Activated B cell treated with CpG ODN at 0.5 μM for 24 hours (primary cell): ENCODE measurements around the gene APBB2. TPM values are rescaled to one million over a fixed set of nuclear protein-coding genes. Genes with fewer than 3 reads are reported as not detected.

ENCODE experiments used
- ATAC-seq: fragments of 200-7000 bp; cut with Tn5 transposase; one replicate; pipeline ENCODE4 v1.10.0; 2021; ENCODE audit warnings: low read depth, mild to moderate bottlenecking, moderate library complexity
- CTCF ChIA-PET: fragments of 350-600 bp; sonication (Branson Sonifier 250); formaldehyde crosslinking; loops from one replicate; lab custom pipeline; 2021; ENCODE audit warnings: antibody characterized with exemption; lab: Charles Lee
- POLR2A ChIA-PET: fragments of 350-600 bp; sonication (Branson Sonifier 250); formaldehyde crosslinking; loops from one replicate; lab custom pipeline; 2021; ENCODE audit warnings: antibody characterized with exemption; lab: Charles Lee
- DNase-seq: peaks from one replicate; pipeline ENCODE4 v3.0.0; 2022
- H3K27ac Mint-ChIP-seq: one replicate; pipeline ENCODE4 v1.8.0; 2020; ENCODE audit warnings: mixed read lengths
- H3K27me3 Mint-ChIP-seq: one replicate; pipeline ENCODE4 v1.8.0; 2021; ENCODE audit warnings: mixed read lengths
- H3K36me3 Mint-ChIP-seq: one replicate; pipeline ENCODE4 v1.8.0; 2021; ENCODE audit warnings: low read depth, mixed read lengths
- H3K4me1 Mint-ChIP-seq: one replicate; pipeline ENCODE4 v1.8.0; 2021; ENCODE audit warnings: mixed read lengths
- H3K4me3 Mint-ChIP-seq: one replicate; pipeline ENCODE4 v1.8.0; 2020; ENCODE audit warnings: mild to moderate bottlenecking, mixed read lengths
- H3K9me3 Mint-ChIP-seq: one replicate; pipeline ENCODE4 v1.8.0; 2020; ENCODE audit warnings: mixed read lengths
- intact Hi-C: fragments of 100-400 bp; cut with micrococcal nuclease; formaldehyde crosslinking; loops from one replicate; pipeline ENCODE4 v1.15.1; 2024
- total RNA-seq: library from RNA; stranded (reverse); gene quantifications from 2 replicates; pipeline ENCODE4 v1.2.3, GENCODE V29; 2022
- TF ChIP-seq, protein P1 (sequence below): fragments of 200-600 bp; IDR thresholded peaks from one replicate; pipeline ENCODE4 v1.8.0; 2022; ENCODE audit warnings: antibody characterized with exemption, mild to moderate bottlenecking

The APBB2 gene
- total RNA-seq, 1 donor from 2014 or later: 3.7 TPM

DNA sequence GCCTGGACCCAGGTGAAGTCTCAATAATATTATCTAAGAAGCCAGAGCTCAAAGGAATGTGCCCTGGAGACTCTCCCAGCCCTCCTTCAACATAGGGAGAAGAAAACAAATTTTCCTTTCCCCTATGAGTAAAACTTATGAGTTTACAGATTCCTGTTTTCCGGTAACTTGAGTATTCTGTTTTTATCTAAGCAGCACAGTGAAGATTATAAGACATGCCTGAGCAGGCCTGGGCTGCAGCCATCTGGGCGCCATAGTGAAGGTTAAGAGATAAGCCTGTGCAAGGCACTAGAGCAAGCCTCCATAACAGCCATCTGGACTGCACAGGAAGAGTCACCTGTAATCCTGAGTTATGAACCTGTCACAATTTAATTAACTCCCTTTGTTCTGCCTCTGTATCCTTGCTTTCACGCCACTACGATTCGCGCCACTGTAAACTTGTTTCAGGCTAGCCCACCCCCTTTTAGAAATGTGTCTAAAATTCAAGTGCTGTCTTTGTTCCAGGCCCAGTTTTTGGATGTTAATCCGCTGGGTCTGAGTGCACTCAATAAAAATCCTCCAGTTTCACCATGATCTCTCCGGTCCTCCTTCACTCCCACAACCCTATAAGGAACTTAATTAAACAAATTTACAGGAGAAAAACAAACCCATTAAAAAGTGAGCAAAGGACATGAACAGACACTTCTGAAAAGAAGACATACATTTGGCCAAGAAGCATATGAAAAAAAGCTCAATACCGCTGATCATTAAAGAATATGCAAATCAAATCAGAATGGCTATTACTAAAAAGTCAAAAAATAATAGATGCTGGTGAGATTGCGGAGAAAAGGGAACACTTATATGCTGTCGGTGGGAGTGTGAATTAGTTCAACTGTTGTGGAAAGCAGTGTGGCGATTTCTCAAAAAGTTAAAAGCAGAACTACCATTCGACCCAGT is 189.5 kb downstream of the APBB2 start:
- peaks cover 3% of the 10 kb centered on the region for H3K36me3 Mint-ChIP-seq
- no peaks in the 10 kb centered on the region for H3K27me3 Mint-ChIP-seq
- POLR2A ChIA-PET: no interaction called here
- no peak for ATAC-seq
- CTCF ChIA-PET: no interaction called here
- H3K4me3 Mint-ChIP-seq: no peak overlapping the region
- peaks cover 38% of the 10 kb centered on the region for H3K9me3 Mint-ChIP-seq
- H3K27ac Mint-ChIP-seq: no peak overlapping the region
- TF ChIP-seq, protein P1, sequence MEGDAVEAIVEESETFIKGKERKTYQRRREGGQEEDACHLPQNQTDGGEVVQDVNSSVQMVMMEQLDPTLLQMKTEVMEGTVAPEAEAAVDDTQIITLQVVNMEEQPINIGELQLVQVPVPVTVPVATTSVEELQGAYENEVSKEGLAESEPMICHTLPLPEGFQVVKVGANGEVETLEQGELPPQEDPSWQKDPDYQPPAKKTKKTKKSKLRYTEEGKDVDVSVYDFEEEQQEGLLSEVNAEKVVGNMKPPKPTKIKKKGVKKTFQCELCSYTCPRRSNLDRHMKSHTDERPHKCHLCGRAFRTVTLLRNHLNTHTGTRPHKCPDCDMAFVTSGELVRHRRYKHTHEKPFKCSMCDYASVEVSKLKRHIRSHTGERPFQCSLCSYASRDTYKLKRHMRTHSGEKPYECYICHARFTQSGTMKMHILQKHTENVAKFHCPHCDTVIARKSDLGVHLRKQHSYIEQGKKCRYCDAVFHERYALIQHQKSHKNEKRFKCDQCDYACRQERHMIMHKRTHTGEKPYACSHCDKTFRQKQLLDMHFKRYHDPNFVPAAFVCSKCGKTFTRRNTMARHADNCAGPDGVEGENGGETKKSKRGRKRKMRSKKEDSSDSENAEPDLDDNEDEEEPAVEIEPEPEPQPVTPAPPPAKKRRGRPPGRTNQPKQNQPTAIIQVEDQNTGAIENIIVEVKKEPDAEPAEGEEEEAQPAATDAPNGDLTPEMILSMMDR: no peak
- no peak for DNase-seq
- H3K4me1 Mint-ChIP-seq: no peaks in the 10 kb centered on the region
- intact Hi-C loops: no loop called here

GRCh38 chr4:41022116-41022515 is 192.2 kb downstream of the APBB2 start:
- Mint-ChIP-seq H3K4me3 (no peak overlapping the region), H3K9me3 (peaks cover 34% of the 10 kb centered on the region)

DNA sequence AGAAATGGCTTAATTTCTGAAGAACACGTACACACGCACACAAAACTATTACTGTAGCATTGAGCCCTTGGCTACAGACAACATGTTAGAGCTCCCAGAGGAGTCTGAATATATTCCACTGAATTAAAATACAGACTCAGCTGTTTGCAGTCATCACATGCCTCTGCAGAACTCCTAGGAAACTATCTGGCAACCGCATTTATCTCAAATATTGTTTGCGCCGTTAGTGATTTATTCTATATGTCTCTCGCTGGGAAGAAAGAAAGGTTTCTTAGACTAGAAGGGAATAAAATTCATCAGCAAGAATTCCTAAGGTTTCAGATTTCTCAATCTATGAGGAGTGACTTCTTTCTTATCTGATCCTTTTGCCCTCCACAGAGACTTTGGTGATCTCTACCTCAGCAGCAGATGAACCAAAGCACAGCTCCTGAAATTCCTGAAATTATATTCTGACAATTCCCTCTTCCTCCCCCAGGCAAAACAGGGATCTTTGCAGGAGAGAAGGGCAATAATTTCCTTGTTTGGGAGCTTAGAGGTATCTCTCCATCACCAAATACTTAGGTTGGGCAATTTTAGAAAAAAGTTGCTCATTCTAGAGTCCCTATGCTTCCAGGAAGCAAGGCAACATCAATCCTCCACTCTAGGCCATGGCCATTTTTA is 199.2 kb downstream of the APBB2 start:
- no peaks in the 10 kb centered on the region for H3K27me3 Mint-ChIP-seq
- no peak for DNase-seq
- ChIA-PET POLR2A (no interaction called here), CTCF (no interaction called here)
- H3K27ac Mint-ChIP-seq: no peak overlapping the region
- intact Hi-C loops: no loop called here
- H3K9me3 Mint-ChIP-seq: no peaks in the 10 kb centered on the region
- H3K36me3 Mint-ChIP-seq: no peaks in the 10 kb centered on the region
- TF ChIP-seq, protein P1: no peak
- H3K4me3 Mint-ChIP-seq: no peak overlapping the region
- H3K4me1 Mint-ChIP-seq: no peaks in the 10 kb centered on the region
- no peak for ATAC-seq

More at GRCh38 chr4:41022116-41022515, 192.2 kb downstream of the APBB2 start:
- TF ChIP-seq, protein P1: no peak
- intact Hi-C loops: no loop called here
- DNase-seq (no peak), ATAC-seq (no peak)
- H3K4me1 Mint-ChIP-seq: no peaks in the 10 kb centered on the region
- H3K27ac Mint-ChIP-seq: no peak overlapping the region
- ChIA-PET POLR2A (no interaction called here), CTCF (no interaction called here)
- H3K27me3 Mint-ChIP-seq: no peaks in the 10 kb centered on the region
- peaks cover 2% of the 10 kb centered on the region for H3K36me3 Mint-ChIP-seq

GRCh38 chr4:41014158-41014557 is 200.2 kb downstream of the APBB2 start:
- ATAC-seq: no peak
- POLR2A ChIA-PET: interaction anchor here (0.5 kb wide), 1 partner anchor 11 kb away, joined by 3 read pairs; no protein-coding TSS in a partner anchor
- TF ChIP-seq, protein P1: no peak
- no peak for DNase-seq
- H3K4me3 Mint-ChIP-seq: no peak overlapping the region
- no peaks in the 10 kb centered on the region for H3K36me3 Mint-ChIP-seq
- no peaks in the 10 kb centered on the region for H3K4me1 Mint-ChIP-seq
- no peaks in the 10 kb centered on the region for H3K27me3 Mint-ChIP-seq
- CTCF ChIA-PET: no interaction called here
- H3K27ac Mint-ChIP-seq: no peak overlapping the region
- H3K9me3 Mint-ChIP-seq: no peaks in the 10 kb centered on the region
- intact Hi-C loops: no loop called here

GRCh38 chr4:41013746-41014145 is 200.6 kb downstream of the APBB2 start:
- H3K36me3 Mint-ChIP-seq: no peaks in the 10 kb centered on the region
- no peak for DNase-seq
- ATAC-seq: no peak
- ChIA-PET CTCF (no interaction called here), POLR2A (interaction anchor here (0.5 kb wide), 1 partner anchor 10 kb away, joined by 3 read pairs; no protein-coding TSS in a partner anchor)
- H3K27me3 Mint-ChIP-seq: no peaks in the 10 kb centered on the region
- TF ChIP-seq, protein P1: no peak
- no peak overlapping the region for H3K4me3 Mint-ChIP-seq
- H3K27ac Mint-ChIP-seq: no peak overlapping the region
- no peaks in the 10 kb centered on the region for H3K4me1 Mint-ChIP-seq
- intact Hi-C loops: no loop called here
- no peaks in the 10 kb centered on the region for H3K9me3 Mint-ChIP-seq
